Stomach smooth muscle (tissue), 2 donors: Measurements from ENCODE around the gene RABL6.
"Not testable (repeated sequence)": the region's sequence is repeated elsewhere in the genome, so short reads cannot be mapped to it uniquely, and the experiment has no call there.

Experiments used
- H3K27ac ChIP-seq: one replicate; pipeline ENCODE4 v1.7.0; 2013; ENCODE audit warnings: mild to moderate bottlenecking, low read length, inconsistent platforms
- H3K27me3 ChIP-seq, 2 donors: one replicate each; pipeline ENCODE4 v1.7.0; 2013; ENCODE audit warnings: low read length in 2 of 2; ENCODE audit not compliant: insufficient read depth in 2 of 2, control insufficient read depth in 1 of 2
- H3K36me3 ChIP-seq, 2 donors: one replicate each; pipeline ENCODE4 v1.7.0; 2013; ENCODE audit warnings: low read length in 2 of 2; ENCODE audit not compliant: control insufficient read depth in 2 of 2, insufficient read depth in 2 of 2
- H3K4me1 ChIP-seq: one replicate; pipeline ENCODE4 v1.7.0; 2013; ENCODE audit warnings: low read length; ENCODE audit not compliant: control insufficient read depth, insufficient read depth
- H3K4me3 ChIP-seq, 2 donors: one replicate each; pipeline ENCODE4 v1.7.0; 2013; ENCODE audit warnings: low read length in 2 of 2
- H3K9ac ChIP-seq, 2 donors: one replicate each; pipeline ENCODE4 v1.7.0; 2013; ENCODE audit warnings: low read length in 2 of 2, mild to moderate bottlenecking in 1 of 2
- H3K9me3 ChIP-seq, 2 donors: one replicate each; pipeline ENCODE4 v1.7.0; 2013; ENCODE audit warnings: low read length in 2 of 2; ENCODE audit not compliant: control insufficient read depth in 2 of 2
- donor health status: healthy.
- donor health status: Pancreatic carcinoma.

Gene RABL6

DNA sequence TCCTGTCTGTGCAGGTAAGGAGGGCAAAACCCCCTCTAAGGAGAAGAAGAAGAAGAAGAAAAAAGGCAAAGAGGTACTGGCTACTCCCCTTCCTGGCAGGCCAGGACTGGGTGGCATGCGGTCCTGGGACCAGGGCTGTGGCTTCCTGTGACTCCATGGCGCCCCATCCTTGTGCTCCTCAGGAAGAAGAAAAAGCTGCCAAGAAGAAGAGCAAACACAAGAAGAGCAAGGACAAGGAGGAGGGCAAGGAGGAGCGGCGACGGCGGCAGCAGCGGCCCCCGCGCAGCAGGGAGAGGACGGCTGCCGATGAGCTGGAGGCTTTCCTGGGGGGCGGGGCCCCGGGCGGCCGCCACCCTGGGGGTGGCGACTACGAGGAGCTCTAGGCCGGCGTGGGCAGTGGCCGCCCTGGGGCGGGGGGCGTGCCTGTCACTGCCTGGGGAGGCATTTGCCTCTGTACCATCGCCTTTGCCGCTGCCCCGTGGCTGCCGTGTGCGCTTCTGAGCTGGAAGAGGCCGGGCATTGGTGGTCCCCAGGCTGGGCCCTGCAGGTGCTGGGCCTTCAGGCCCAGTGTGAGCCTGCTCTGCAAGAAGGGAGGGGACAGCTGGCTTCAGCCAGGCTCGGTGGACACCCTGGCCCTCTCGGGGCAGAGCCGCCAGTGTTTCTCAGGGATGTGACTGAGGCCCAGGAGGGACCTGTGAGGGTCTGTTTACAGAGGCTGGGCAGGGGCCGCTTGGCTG lies 32.6 kb downstream of the RABL6 start:
- Histone ChIP-seq H3K9ac (no peak overlapping the region), H3K27ac (no peak overlapping the region), H3K9me3 (no peaks in the 10 kb centered on the region), H3K36me3 (peaks cover 0 to 6% of the 10 kb centered on the region in 2 donors), H3K4me1 (peaks cover 34% of the 10 kb centered on the region), H3K4me3 (no peak overlapping the region), H3K27me3 (peaks cover 5 to 14% of the 10 kb centered on the region in 2 donors)

DNA sequence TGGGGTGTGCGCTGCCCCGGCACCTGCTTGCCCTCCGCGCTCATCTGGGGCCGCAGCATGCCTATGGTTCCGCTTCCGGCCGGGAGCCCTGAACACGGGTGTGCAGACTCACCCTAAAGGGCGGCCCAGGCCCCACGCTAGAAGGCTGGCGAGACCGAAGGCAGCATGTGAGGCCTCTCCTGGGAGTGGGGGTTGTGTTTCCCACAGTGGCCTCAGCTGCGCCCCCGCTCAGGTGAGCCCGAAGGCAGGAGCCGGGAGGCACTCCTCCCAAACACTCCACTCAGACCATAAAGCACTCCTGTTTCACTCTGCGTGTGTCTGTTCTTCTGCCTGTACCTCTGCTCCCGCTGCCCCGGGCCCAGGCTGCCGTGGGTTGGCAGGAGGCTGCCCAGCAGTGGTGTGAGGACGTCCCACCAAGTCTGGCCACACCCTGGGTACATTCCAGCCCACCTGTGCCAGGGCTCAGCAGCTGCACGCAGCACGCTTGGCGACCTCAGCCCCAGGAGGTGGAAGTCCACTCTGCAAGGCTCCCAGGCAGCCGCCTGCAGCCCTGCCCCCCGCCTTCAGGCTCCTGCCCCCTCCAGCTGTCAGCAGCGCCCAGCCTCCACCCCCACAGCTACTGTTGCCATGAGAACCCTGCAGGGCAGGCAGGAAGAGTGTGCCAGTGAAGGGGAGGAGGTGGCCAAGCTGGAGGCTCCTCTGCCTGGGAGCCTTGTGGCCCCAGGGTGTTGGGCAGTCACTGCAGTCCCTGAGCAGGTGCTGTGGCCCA lies 33.3 kb downstream of the RABL6 start:
- H3K9me3 ChIP-seq, result no peaks in the 10 kb centered on the region
- no peak overlapping the region for H3K4me3 ChIP-seq
- H3K36me3 ChIP-seq, result peaks cover 0 to 6% of the 10 kb centered on the region in 2 donors
- peaks cover 5 to 21% of the 10 kb centered on the region in 2 donors for H3K27me3 ChIP-seq
- peaks cover 35% of the 10 kb centered on the region for H3K4me1 ChIP-seq
- H3K27ac ChIP-seq, result no peak overlapping the region
- no peak overlapping the region for H3K9ac ChIP-seq

DNA sequence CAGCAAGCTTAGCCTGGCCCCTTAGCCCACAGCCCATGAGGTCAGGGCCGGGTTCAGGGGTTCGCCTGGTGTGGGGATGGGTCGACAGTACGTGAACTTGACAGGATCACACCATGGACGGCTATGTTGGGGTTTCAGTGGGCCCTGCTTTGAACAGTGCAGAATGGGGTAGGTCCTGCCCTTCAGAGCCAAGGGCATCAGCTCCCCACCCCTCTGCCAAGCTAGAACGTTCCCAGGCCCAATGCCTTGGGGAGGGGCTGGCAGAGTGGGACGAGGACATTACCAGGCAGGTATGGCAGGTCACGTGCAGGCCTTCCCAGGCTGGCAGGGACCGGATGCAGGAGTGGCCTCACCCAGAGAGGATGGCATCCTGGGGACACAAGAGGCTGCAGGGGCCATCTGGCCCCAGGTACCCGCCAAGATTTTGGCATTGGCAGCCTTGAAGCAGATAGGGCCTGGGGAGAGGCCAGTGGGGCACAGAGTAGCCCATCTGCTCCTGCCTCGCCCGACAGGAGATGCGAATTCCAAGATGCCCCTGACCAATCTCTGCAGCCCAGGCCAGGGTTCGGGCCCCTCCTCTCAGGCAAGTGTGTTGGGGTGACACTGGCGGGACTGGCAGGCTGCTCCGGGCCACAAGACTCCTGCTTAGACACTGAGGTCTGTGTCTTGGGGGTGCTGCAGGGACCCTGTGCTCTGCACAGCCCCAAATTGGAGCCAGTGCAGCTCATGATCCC lies 34.1 kb downstream of the RABL6 start:
- H3K27ac ChIP-seq, result not testable (repeated sequence)

DNA sequence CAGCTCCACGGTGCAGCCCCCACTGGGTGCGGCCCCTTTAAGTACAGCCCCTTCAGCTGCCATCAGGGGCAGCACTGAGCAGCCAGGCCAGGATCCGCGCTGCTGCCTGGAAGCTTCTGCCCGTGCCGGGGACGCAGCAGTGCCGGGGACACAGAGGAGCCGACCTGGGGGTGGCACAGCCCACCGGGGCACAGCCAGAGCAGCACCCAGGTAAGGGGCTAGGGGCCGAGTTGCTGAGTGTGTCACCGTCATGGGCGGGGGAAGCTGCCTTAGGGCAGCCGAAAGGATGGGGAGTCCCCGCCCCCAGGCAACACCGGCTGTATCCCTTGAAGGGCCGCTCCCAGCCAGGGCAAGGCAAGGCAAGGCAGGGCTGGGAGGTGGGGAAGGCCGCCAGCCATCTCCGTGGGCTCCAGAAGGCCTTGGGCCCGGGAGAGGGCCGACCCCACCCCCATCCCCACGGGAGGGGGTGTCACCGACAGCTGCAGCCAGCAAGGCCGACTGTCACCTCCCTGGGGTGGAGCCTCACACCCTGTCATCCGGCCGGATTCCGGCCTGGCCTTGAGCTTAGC lies 34.7 kb downstream of the RABL6 start, which contains the start of gene AJM1:
Gene AJM1, plus strand, starts transcription at position 99 of the 569 bp plus-strand sequence. CDS start 1,937 bp downstream, outside the sequence.
- Histone ChIP-seq H3K4me1 (peaks cover 45% of the 10 kb centered on the region), H3K9ac (peak within 1 kb of the TSS in 1 of 2 donors; percentile 32), H3K27me3 (peaks cover 9 to 33% of the 10 kb centered on the region in 2 donors), H3K4me3 (peak within 1 kb of the TSS; percentile 62 to 77)
- H3K9me3 ChIP-seq, H3K27ac ChIP-seq, H3K36me3 ChIP-seq: not testable (repeated sequence)

More for the DNA sequence above, 34.1 kb downstream of the RABL6 start:
- H3K27me3 ChIP-seq, result peaks cover 8 to 29% of the 10 kb centered on the region in 2 donors
- H3K4me1 ChIP-seq, result peaks cover 41% of the 10 kb centered on the region
- not testable (repeated sequence) for H3K9me3 ChIP-seq, H3K36me3 ChIP-seq, H3K9ac ChIP-seq
- peak overlapping the region in 1 of 2 donors; percentile 77 for H3K4me3 ChIP-seq

DNA sequence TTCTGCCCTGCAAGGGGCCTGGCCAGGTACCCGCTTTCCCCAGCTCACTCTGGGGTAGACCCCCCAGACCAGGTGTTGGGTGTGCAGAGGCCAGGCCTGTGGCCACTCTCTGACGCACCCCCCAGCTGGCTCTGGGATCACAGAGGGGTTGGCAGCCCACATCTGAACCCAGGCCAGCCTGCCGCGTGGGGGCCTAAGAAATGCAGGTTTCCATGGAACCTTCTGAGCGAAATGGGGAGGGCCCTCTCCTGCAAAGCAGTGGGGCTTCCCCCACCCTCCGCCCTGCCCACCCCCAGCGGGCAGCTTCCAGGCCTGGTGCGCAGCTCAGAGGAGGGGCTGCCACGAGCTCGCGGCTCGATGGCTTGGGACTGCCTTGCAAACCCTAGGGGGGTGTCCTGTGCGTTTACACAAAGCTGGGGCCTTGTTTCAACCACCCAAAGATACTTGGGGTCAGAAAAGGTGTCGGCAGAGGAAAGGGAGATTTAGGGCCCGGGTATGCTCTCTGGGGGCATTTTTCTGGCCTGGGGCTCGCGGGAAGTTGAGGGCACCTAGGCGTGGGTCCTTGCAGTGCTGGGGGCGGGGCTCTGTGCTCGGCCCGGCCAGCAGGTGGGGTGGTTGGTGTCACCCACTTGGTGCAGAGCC lies 35.5 kb downstream of the RABL6 start:
- H3K27me3 ChIP-seq, result peaks cover 12 to 41% of the 10 kb centered on the region in 2 donors
- not testable (repeated sequence) for H3K36me3 ChIP-seq, H3K27ac ChIP-seq, H3K4me3 ChIP-seq, H3K9me3 ChIP-seq, H3K9ac ChIP-seq
- H3K4me1 ChIP-seq, result peaks cover 53% of the 10 kb centered on the region

DNA sequence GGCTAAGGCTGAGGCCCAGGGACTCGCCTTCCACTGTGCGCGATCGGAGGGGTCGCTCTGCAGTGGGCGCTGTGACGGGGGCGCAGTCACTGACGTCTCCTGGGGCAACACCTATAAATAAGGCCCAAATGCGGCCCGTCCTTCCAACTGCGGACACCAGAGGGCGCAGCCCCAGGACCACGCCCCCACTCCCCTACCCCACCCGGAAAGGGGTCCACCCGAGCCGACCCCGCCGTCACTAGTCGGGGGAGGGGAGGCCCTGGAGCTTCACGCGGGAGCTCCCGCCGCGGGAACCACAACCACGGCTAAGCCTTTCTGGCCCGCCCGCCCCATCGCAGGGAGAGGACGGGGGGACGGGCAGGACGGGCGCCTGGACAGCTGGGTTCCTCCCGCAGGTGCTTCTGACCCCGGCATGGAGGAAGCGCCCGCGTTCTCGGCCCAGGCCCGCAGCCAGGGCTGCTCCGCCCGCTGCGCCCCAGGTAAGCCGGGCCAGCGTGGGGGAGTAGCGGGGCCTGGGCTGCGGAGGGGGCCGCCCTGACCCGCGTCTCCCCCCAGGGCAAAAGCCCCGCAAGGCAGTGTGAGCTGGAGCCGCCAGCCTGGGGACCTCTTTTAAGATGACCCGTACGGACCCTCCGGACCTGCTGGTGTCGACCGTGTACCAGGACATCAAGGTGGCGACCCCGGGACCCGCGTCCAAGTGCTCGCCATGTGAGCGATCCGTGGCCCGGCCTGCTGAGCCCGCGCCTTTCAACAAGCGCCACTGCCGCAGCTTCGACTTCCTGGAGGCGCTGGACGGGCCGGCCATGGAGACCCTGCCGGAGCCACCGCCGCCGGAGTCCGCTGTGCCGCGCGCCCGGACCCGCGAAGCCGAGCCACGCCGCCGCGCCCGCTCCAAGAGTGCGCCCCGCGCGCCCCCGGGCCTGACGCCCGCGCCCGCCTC lies 36.3 kb downstream of the RABL6 start:
- H3K9me3 ChIP-seq, H3K27ac ChIP-seq, H3K36me3 ChIP-seq, H3K9ac ChIP-seq, H3K4me3 ChIP-seq: not testable (repeated sequence)
- Histone ChIP-seq H3K27me3 (peaks cover 12 to 41% of the 10 kb centered on the region in 2 donors), H3K4me1 (peaks cover 56% of the 10 kb centered on the region)

DNA sequence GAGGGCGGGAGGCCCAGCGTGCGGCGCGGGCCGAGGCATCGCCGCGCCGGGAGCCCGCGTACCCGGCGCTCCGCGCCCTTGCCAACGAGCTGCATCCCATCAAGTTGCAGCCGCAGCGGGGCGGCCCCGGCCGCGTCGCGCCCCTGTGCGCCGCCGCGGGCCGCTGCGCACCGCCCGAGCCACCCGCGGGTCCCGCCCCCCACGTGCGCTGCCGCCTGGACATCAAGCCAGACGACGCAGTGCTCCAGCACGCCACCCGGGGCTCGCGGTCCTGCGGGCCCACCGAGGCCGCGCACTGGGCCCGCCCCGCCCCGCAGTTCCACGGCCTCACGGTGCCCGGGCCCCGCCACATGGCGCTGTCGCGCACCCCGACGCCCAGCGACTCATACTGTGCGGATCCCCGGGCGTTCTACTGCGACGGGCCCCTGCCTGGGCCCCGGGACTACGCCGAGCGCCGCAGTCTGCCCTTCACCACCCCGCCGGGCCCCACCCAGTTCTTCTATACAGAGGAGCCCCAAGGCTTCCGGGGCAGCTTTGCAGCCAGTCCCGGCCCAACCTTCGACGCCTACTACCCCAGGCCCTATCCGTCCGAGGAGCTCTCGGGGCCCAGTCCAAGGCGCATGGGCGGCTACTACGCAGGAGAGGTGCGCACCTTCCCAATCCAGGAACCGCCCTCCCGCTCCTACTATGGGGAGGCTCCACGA lies 37.2 kb downstream of the RABL6 start:
- H3K4me1 ChIP-seq, result peaks cover 60% of the 10 kb centered on the region

DNA sequence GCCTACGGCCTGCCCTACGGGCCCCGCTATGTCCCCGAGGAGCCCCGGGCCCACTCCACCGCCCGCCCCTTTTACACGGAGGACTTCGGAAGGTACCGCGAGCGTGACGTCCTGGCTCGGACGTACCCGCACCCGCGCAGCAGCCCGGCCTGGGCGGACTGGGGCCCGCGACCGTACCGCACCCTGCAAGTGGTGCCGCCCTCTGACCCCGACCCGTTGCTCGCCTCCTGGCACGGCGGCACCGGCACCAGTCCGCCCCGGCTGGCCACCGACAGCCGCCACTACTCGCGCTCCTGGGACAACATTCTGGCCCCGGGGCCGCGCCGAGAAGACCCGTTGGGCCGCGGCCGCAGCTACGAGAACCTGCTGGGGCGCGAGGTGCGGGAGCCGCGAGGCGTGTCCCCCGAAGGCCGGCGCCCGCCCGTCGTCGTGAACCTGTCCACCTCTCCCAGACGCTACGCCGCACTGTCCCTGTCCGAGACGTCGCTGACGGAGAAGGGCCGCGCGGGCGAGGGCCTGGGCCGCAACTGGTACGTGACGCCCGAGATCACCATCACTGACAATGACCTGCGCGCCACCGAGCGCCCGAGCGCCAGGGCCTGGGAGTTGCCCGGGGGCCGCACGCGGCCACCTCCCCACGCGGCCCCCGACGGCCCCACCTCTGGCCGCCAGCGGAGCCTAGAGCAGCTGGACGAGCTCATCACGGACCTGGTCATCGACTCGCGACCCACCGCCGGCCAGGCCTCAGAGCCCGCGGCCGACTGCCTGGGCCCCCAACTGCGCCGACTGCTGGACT lies 37.9 kb downstream of the RABL6 start:
- peaks cover 68% of the 10 kb centered on the region for H3K4me1 ChIP-seq
- no peak overlapping the region for H3K9ac ChIP-seq
- peaks cover 12 to 41% of the 10 kb centered on the region in 2 donors for H3K27me3 ChIP-seq
- no peaks in the 10 kb centered on the region for H3K9me3 ChIP-seq
- no peak overlapping the region for H3K4me3 ChIP-seq
- H3K36me3 ChIP-seq, result no peaks in the 10 kb centered on the region
- H3K27ac ChIP-seq, result no peak overlapping the region

More for the DNA sequence above, 37.2 kb downstream of the RABL6 start:
- Histone ChIP-seq H3K9me3 (no peaks in the 10 kb centered on the region), H3K9ac (no peak overlapping the region), H3K27ac (no peak overlapping the region), H3K4me3 (no peak overlapping the region), H3K27me3 (peaks cover 12 to 41% of the 10 kb centered on the region in 2 donors), H3K36me3 (no peaks in the 10 kb centered on the region)
